ENCODE data around the gene BEX3.
"Not testable (repeated sequence)": the region's sequence is repeated elsewhere in the genome, so short reads cannot be mapped to it uniquely, and the experiment has no call there.

Gene BEX3

GRCh38 chrX:103399744-103400143 lies 23.4 kb downstream of the BEX3 start:
- no peak for DNase-seq (ENCODE audit: insufficient read length, low spot score)
- FAIRE-seq, result no peak
- no peak for TF ChIP-seq PAX5 (IDR thresholded peaks at IDR 0.05; ENCODE audit: insufficient read depth, low read length, severe bottlenecking)
- no peak for TF ChIP-seq SPI1 (IDR thresholded peaks at IDR 0.05; ENCODE audit: low read depth, low read length)
- no peak for TF ChIP-seq POLR2AphosphoS5 (IDR thresholded peaks at IDR 0.05; ENCODE audit: low read depth, low read length)
- no peak for TF ChIP-seq TAF1 (IDR thresholded peaks at IDR 0.05; ENCODE audit: low read depth, low read length)
- TF ChIP-seq POU2F2 (IDR thresholded peaks at IDR 0.05; ENCODE audit: low read depth, low read length), result no peak
- no peak for TF ChIP-seq POLR2A (IDR thresholded peaks at IDR 0.05; ENCODE audit: low read depth, low read length)

DNA sequence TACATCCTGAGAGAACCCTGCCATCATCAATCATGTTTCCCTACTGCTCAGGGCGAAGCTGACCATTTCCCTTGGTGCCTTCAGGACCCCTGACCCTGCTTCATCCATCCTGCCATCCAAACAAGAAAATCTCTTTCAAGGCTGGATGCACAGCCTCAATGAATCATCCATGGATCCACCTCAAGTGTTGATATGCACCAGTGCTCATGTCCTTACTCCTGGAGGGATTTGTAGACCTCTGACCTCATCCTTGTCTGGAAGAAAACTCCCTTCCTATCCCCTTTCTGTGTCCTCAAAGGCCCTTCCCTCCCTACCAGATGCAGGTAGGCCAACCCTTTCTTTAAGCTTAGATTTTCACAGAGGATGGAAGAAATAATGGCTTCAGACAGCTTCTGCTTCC lies 24.6 kb downstream of the BEX3 start:
- DNase-seq (ENCODE audit: insufficient read length, low spot score) (no peak), FAIRE-seq (no peak)
- TF ChIP-seq POLR2AphosphoS5 (IDR thresholded peaks at IDR 0.05; ENCODE audit: low read depth, low read length) (no peak), SPI1 (IDR thresholded peaks at IDR 0.05; ENCODE audit: low read depth, low read length) (no peak), PAX5 (IDR thresholded peaks at IDR 0.05; ENCODE audit: insufficient read depth, low read length, severe bottlenecking) (no peak), POU2F2 (IDR thresholded peaks at IDR 0.05; ENCODE audit: low read depth, low read length) (no peak), TAF1 (IDR thresholded peaks at IDR 0.05; ENCODE audit: low read depth, low read length) (no peak), POLR2A (IDR thresholded peaks at IDR 0.05; ENCODE audit: low read depth, low read length) (no peak)

DNA sequence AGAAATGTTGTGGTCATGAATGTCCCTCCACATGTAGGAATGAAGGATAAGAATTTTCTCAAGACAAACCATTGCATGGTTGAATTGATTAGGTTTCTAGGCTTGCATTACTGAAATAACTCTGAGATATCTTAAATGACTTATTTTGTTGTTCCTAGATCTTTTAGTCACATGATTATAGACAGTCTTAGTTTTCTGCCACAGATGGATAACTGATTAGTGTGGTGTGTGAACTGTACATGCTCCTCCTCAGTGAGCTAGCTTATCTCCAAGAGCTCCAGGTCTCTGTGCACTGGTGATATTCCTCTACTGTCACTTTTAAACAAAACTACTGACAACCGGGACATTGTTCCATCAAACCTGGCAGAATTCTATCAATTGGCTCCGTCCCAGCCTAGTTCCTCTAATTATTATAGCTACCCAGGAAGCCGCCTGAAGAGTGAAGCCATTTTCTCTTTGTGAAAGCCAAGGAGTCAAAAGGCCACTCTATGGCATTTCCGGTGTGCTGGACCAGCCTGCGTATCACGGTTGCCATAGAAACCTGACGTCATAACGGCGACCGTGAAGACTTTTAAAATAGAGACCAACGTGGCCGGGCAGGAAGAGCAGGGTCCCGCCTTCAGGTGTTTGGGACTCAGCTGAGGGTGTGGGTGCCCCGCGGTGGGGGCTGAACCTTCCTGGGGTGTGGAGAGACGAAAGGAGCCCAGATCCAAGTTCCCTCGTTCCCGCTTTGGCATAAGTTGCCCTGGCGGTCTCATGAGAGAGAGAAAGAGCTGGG lies 28.1 kb downstream of the BEX3 start:
- DNase-seq (ENCODE audit: insufficient read length, low spot score) (peak; percentile 2), FAIRE-seq (peak; percentile 81)
- no peak for TF ChIP-seq SPI1 (IDR thresholded peaks at IDR 0.05; ENCODE audit: low read depth, low read length)
- TF ChIP-seq POLR2A (IDR thresholded peaks at IDR 0.05; ENCODE audit: low read depth, low read length), result no peak
- no peak for TF ChIP-seq POLR2AphosphoS5 (IDR thresholded peaks at IDR 0.05; ENCODE audit: low read depth, low read length)
- TF ChIP-seq POU2F2 (IDR thresholded peaks at IDR 0.05; ENCODE audit: low read depth, low read length), result no peak
- TF ChIP-seq PAX5 (IDR thresholded peaks at IDR 0.05; ENCODE audit: insufficient read depth, low read length, severe bottlenecking), result no peak
- no peak for TF ChIP-seq TAF1 (IDR thresholded peaks at IDR 0.05; ENCODE audit: low read depth, low read length)

- TF ChIP-seq SPI1 (IDR thresholded peaks at IDR 0.05; ENCODE audit: low read depth, low read length) (no peak), POU2F2 (IDR thresholded peaks at IDR 0.05; ENCODE audit: low read depth, low read length) (no peak), POLR2A (IDR thresholded peaks at IDR 0.05; ENCODE audit: low read depth, low read length) (no peak), TAF1 (IDR thresholded peaks at IDR 0.05; ENCODE audit: low read depth, low read length) (no peak), POLR2AphosphoS5 (IDR thresholded peaks at IDR 0.05; ENCODE audit: low read depth, low read length) (no peak), PAX5 (IDR thresholded peaks at IDR 0.05; ENCODE audit: insufficient read depth, low read length, severe bottlenecking) (no peak)
- DNase-seq (ENCODE audit: insufficient read length, low spot score), result no peak
- no peak for FAIRE-seq
Observed at GRCh38 chrX:103405009-103405333, 28.6 kb downstream of the BEX3 start.

DNA sequence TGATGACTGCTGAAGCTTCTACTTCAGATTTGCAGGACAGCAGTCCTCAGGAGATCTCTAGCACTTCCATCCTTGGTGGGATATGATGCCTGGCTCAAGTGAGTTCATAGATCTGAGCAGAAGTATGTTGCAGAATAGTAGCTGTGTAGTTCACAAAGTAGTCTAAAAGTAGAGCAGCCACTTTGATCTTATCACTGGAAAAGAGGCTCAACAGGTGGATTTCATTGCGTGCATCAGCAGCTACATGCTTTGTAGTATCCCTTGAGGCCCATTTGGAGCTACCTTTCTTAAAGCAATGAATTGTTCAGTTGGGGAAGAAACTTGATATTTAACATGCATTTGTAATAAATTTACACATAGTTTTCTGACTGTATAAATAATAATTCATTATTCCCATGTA lies 29.9 kb downstream of the BEX3 start:
- FAIRE-seq (no peak), DNase-seq (ENCODE audit: insufficient read length, low spot score) (no peak)

DNA sequence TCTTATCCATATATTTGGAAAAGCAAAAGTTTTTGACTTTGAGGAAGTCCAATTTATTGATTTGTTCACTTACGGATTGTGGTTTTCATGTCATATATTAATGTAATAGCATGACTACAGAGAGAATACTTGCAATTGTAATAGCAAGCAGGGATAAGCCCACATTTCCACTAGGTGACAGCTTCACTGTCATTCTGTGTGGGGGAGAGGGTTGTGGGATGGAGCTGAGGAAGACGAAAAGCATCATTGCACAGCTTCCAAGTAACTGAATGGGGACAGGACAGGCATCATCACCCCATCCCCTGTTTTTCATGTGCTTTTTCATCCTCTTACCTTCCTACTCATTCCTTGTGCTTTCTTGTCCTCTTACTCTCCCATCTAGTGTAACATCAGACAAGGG lies 31.4 kb downstream of the BEX3 start:
- TF ChIP-seq POLR2A (IDR thresholded peaks at IDR 0.05; ENCODE audit: low read depth, low read length) (no peak), POLR2AphosphoS5 (IDR thresholded peaks at IDR 0.05; ENCODE audit: low read depth, low read length) (no peak), PAX5 (IDR thresholded peaks at IDR 0.05; ENCODE audit: insufficient read depth, low read length, severe bottlenecking) (no peak), SPI1 (IDR thresholded peaks at IDR 0.05; ENCODE audit: low read depth, low read length) (no peak), POU2F2 (IDR thresholded peaks at IDR 0.05; ENCODE audit: low read depth, low read length) (no peak), TAF1 (IDR thresholded peaks at IDR 0.05; ENCODE audit: low read depth, low read length) (no peak)
- FAIRE-seq (no peak), DNase-seq (ENCODE audit: insufficient read length, low spot score) (no peak)

More for the DNA sequence above, 29.9 kb downstream of the BEX3 start:
- no peak for TF ChIP-seq POU2F2 (IDR thresholded peaks at IDR 0.05; ENCODE audit: low read depth, low read length)
- no peak for TF ChIP-seq POLR2AphosphoS5 (IDR thresholded peaks at IDR 0.05; ENCODE audit: low read depth, low read length)
- TF ChIP-seq POLR2A (IDR thresholded peaks at IDR 0.05; ENCODE audit: low read depth, low read length), result no peak
- no peak for TF ChIP-seq SPI1 (IDR thresholded peaks at IDR 0.05; ENCODE audit: low read depth, low read length)
- TF ChIP-seq TAF1 (IDR thresholded peaks at IDR 0.05; ENCODE audit: low read depth, low read length), result no peak
- TF ChIP-seq PAX5 (IDR thresholded peaks at IDR 0.05; ENCODE audit: insufficient read depth, low read length, severe bottlenecking), result no peak

DNA sequence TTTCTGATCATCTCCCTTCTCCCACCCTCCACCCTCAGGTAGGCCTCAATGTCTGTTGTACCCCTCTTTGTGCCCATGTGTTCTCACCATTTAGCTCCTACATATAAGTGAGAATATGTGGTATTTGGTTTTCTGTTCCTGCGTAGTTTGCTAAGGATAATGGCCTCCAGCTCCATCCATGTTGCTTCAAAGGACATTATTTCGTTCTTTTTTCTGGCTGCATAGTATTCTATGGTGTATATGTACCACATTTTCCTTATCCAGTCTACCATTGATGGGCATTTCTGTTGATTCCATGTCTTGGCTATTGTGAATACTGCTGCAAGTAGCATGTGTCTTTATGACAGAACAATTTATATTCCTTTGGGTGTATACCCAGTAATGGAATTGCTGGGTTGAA lies 35.4 kb downstream of the BEX3 start:
- DNase-seq (ENCODE audit: insufficient read length, low spot score); FAIRE-seq: not testable (repeated sequence)

DNA sequence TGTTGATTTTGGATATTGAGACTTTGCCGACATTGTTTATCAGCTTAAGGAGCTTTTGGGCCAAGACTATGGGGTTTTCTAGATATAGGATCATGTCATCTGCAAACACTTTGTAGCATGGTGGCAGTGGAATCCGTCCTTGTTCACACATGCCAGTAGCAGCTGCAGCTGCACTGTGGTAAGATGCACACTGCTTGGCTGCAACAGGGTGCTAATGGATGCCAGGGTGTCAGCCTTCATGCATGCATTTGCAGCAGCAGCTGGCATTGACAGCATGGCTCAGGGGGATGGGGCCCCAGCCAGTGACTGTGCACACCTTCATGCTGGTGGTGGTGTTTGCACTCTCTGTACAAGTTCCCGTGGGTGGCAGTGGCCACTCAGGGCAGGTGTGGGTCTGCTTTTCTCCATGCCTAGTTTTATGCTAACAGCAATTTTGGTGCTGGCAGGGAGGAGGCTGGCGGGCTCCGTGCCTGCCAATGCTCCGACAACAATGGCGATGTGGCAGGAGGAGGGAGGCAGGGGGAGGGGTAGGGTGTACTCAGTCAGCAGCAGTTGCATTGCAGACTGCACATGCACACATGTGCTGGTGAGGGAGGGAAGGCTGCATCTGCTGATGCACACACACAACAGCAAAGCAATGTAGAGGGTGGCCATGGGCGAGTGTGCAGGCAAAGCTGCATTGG lies 37.5 kb downstream of the BEX3 start:
- FAIRE-seq, result peak; percentile 66
- TF ChIP-seq PAX5 (IDR thresholded peaks at IDR 0.05; ENCODE audit: insufficient read depth, low read length, severe bottlenecking), result no peak
- TF ChIP-seq TAF1 (IDR thresholded peaks at IDR 0.05; ENCODE audit: low read depth, low read length), result no peak
- TF ChIP-seq POU2F2 (IDR thresholded peaks at IDR 0.05; ENCODE audit: low read depth, low read length), result no peak
- TF ChIP-seq POLR2AphosphoS5 (IDR thresholded peaks at IDR 0.05; ENCODE audit: low read depth, low read length), result no peak
- no peak for TF ChIP-seq SPI1 (IDR thresholded peaks at IDR 0.05; ENCODE audit: low read depth, low read length)
- TF ChIP-seq POLR2A (IDR thresholded peaks at IDR 0.05; ENCODE audit: low read depth, low read length), result no peak
- DNase-seq (ENCODE audit: insufficient read length, low spot score), result no peak

GRCh38 chrX:103414561-103414960 lies 38.2 kb downstream of the BEX3 start:
- no peak for FAIRE-seq

More at GRCh38 chrX:103414561-103414960, 38.2 kb downstream of the BEX3 start:
- TF ChIP-seq POLR2AphosphoS5 (IDR thresholded peaks at IDR 0.05; ENCODE audit: low read depth, low read length) (no peak), SPI1 (IDR thresholded peaks at IDR 0.05; ENCODE audit: low read depth, low read length) (no peak), TAF1 (IDR thresholded peaks at IDR 0.05; ENCODE audit: low read depth, low read length) (no peak), PAX5 (IDR thresholded peaks at IDR 0.05; ENCODE audit: insufficient read depth, low read length, severe bottlenecking) (no peak), POU2F2 (IDR thresholded peaks at IDR 0.05; ENCODE audit: low read depth, low read length) (no peak), POLR2A (IDR thresholded peaks at IDR 0.05; ENCODE audit: low read depth, low read length) (no peak)
- DNase-seq (ENCODE audit: insufficient read length, low spot score), result no peak
